ENCODE data around the gene ZNF678.

DNA sequence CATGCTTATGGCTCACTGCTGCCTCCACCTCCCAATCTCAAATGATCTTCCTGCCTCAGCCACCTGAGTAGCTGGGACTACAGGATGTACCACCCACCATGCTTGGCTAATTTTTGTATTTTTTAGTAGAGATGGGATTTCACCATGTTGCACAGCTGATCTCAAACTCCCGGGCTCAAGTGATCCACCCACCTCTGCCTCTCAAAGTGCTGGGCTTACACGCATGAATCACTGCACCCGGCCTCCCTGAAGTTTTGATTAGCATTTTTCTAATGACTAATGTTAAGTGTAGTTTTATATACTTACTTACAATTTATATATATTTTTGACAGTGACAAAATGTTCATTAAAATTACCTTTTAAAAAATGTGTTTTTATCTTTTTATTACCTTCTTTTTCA is 41.1 kb downstream of the ZNF678 start:
- TF ChIP-seq EZH2 (IDR thresholded peaks at IDR 0.05; ENCODE audit: low read length, missing control alignments) = no peak
- TF ChIP-seq, protein P1, sequence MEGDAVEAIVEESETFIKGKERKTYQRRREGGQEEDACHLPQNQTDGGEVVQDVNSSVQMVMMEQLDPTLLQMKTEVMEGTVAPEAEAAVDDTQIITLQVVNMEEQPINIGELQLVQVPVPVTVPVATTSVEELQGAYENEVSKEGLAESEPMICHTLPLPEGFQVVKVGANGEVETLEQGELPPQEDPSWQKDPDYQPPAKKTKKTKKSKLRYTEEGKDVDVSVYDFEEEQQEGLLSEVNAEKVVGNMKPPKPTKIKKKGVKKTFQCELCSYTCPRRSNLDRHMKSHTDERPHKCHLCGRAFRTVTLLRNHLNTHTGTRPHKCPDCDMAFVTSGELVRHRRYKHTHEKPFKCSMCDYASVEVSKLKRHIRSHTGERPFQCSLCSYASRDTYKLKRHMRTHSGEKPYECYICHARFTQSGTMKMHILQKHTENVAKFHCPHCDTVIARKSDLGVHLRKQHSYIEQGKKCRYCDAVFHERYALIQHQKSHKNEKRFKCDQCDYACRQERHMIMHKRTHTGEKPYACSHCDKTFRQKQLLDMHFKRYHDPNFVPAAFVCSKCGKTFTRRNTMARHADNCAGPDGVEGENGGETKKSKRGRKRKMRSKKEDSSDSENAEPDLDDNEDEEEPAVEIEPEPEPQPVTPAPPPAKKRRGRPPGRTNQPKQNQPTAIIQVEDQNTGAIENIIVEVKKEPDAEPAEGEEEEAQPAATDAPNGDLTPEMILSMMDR (conservative IDR thresholded peaks at IDR 0.05 in 1 of 2, IDR thresholded peaks at IDR 0.05 in 1 of 2; ENCODE audit: low read depth in 1 of 2, low read length in 2 of 2) = no peak
